Caco-2 (cell line): ENCODE data around the gene EME1. TPM values are rescaled to one million over a fixed set of nuclear protein-coding genes. Genes with fewer than 3 reads are reported as not detected.

Source experiments
- BruUV-seq: library from RNA; stranded (reverse); fragments of 400-500 nt; replicated peaks from 2 replicates; lab custom pipeline; 2021; lab: Mats Ljungman, UMichigan
- CTCF ChIA-PET: fragments of 300-600 bp; sonication (Branson Sonifier 250); formaldehyde crosslinking; loops from one replicate; lab custom pipeline; 2022; ENCODE audit warnings: antibody characterized with exemption; lab: Charles Lee
- POLR2A ChIA-PET: fragments of 300-600 bp; sonication (Branson Sonifier 250); formaldehyde crosslinking; loops from one replicate; lab custom pipeline; 2022; ENCODE audit warnings: antibody characterized with exemption; lab: Charles Lee
- DNase-seq, 2 experiments: peaks; one replicate each; pipeline versions ENCODE4 v3.0.0 to v3.0.0-alpha.2; 2020 to 2022
- H3K27me3 ChIP-seq: replicated peaks from 2 replicates; pipeline ENCODE4 v1.6.0; 2011; ENCODE audit warnings: low read length; ENCODE audit not compliant: control insufficient read depth, insufficient read depth
- H3K36me3 ChIP-seq: 2 replicates; pipeline ENCODE4 v1.5.1; 2011; ENCODE audit warnings: low read length; ENCODE audit not compliant: control insufficient read depth, insufficient read depth
- H3K4me1 ChIP-seq: fragments of 250-450 bp; sonication (Bioruptor Pico); 2 replicates; pipeline ENCODE4 v1.5.1; 2020; ENCODE audit warnings: mild to moderate bottlenecking
- H3K4me3 ChIP-seq: 2 replicates; pipeline ENCODE4 v1.5.1; 2011; ENCODE audit warnings: low read depth, mild to moderate bottlenecking, control low read depth, low read length
- H3K9me3 ChIP-seq: fragments of 250-450 bp; sonication (Bioruptor Pico); 2 replicates; pipeline ENCODE4 v1.5.1; 2020; ENCODE audit warnings: mild to moderate bottlenecking, moderate library complexity
- H3K27ac Mint-ChIP-seq: one replicate; pipeline ENCODE4 v1.8.0; 2022; ENCODE audit warnings: mixed read lengths; ENCODE audit not compliant: unreplicated experiment
- H3K27me3 Mint-ChIP-seq: one replicate; pipeline ENCODE4 v1.8.0; 2022; ENCODE audit warnings: mixed read lengths; ENCODE audit not compliant: insufficient read depth, unreplicated experiment
- H3K36me3 Mint-ChIP-seq: one replicate; pipeline ENCODE4 v1.8.0; 2022; ENCODE audit warnings: mild to moderate bottlenecking, mixed read lengths; ENCODE audit not compliant: insufficient read depth, unreplicated experiment
- H3K4me1 Mint-ChIP-seq: one replicate; pipeline ENCODE4 v1.8.0; 2022; ENCODE audit warnings: low read depth, mixed read lengths; ENCODE audit not compliant: unreplicated experiment
- H3K4me3 Mint-ChIP-seq: one replicate; pipeline ENCODE4 v1.8.0; 2022; ENCODE audit warnings: mild to moderate bottlenecking, moderate library complexity, mixed read lengths; ENCODE audit not compliant: unreplicated experiment
- H3K9me3 Mint-ChIP-seq: one replicate; pipeline ENCODE4 v1.8.0; 2022; ENCODE audit warnings: mixed read lengths; ENCODE audit not compliant: unreplicated experiment
- CTCF ChIP-seq, 2 experiments: fragments of 200-600 bp in 1 of 2; IDR thresholded peaks; 1 replicate in 1 of 2; 2 replicates in 1 of 2; pipeline versions ENCODE4 v1.5.1 to v1.8.0; 2011 to 2022; ENCODE audit warnings: antibody characterized with exemption in 1 of 2, control low read depth in 1 of 2, inconsistent platforms in 1 of 2, low read depth in 1 of 2, low read length in 1 of 2, mild to moderate bottlenecking in 1 of 2, moderate library complexity in 1 of 2; ENCODE audit not compliant: insufficient read depth in 1 of 2, severe bottlenecking in 1 of 2, unreplicated experiment in 1 of 2
- intact Hi-C: fragments of 100-400 bp; cut with micrococcal nuclease; formaldehyde crosslinking; loops from one replicate; pipeline ENCODE4 v1.10.0; 2022; ENCODE audit not compliant: unreplicated experiment
- total RNA-seq: library from RNA; stranded (reverse); gene quantifications from 2 replicates; pipeline ENCODE4 v1.2.3, GENCODE V29; 2022

The EME1 gene
- total RNA-seq, 1 experiment from 2014 or later: 48.5 TPM

- peak in 1 of 2 experiments; percentile 38 for DNase-seq
- POLR2A ChIA-PET: interaction anchor here (1.3 kb wide), 1 partner anchor 10 kb away, joined by 7 read pairs; no protein-coding TSS in a partner anchor
- Histone ChIP-seq H3K4me3 (no peak overlapping the region), H3K27me3 (no peaks in the 10 kb centered on the region), H3K36me3 (no peaks in the 10 kb centered on the region), H3K4me1 (no peaks in the 10 kb centered on the region), H3K9me3 (peaks cover under 1% of the 10 kb centered on the region; the same call in 1 of the 2 replicates)
- H3K4me1 Mint-ChIP-seq: no peaks in the 10 kb centered on the region
- TF ChIP-seq CTCF (IDR thresholded peaks at IDR 0.05; ENCODE audit: insufficient read depth in 1 of 2, low read depth in 1 of 2, low read length in 1 of 2, severe bottlenecking in 1 of 2, unreplicated experiment in 1 of 2): no peak
- H3K36me3 Mint-ChIP-seq: no peaks in the 10 kb centered on the region
- no peak overlapping the region for H3K4me3 Mint-ChIP-seq
- CTCF ChIA-PET: interaction anchor here (0.7 to 3.7 kb wide), 2 partner anchors 10 to 696 kb away, joined by 4 to 28 read pairs; partner anchors contain the start of gene LRRC59
- no peak overlapping the region for H3K27ac Mint-ChIP-seq
- BruUV-seq: no TSS peak
- H3K27me3 Mint-ChIP-seq: no peaks in the 10 kb centered on the region
- intact Hi-C loops: no loop called here
- no peaks in the 10 kb centered on the region for H3K9me3 Mint-ChIP-seq
Measured at GRCh38 chr17:50406578-50406977, 33.5 kb downstream of the EME1 start.

GRCh38 chr17:50407921-50408320, 34.9 kb downstream of the EME1 start:
- no peak for TF ChIP-seq CTCF (IDR thresholded peaks at IDR 0.05; ENCODE audit: insufficient read depth in 1 of 2, low read depth in 1 of 2, low read length in 1 of 2, severe bottlenecking in 1 of 2, unreplicated experiment in 1 of 2)
- ChIA-PET POLR2A (interaction anchor here (0.7 kb wide), 1 partner anchor 23 kb away, joined by 5 read pairs; no protein-coding TSS in a partner anchor), CTCF (interaction anchor here (3.7 kb wide), 1 partner anchor 11 kb away, joined by 28 read pairs; the partner anchor contains the start of gene LRRC59)
- intact Hi-C loops: no loop called here
- Mint-ChIP-seq H3K4me1 (no peaks in the 10 kb centered on the region), H3K27me3 (no peaks in the 10 kb centered on the region), H3K36me3 (no peaks in the 10 kb centered on the region), H3K27ac (no peak overlapping the region), H3K9me3 (no peaks in the 10 kb centered on the region), H3K4me3 (no peak overlapping the region)
- H3K36me3 ChIP-seq: no peaks in the 10 kb centered on the region
- DNase-seq: no peak
- no TSS peak for BruUV-seq
- H3K9me3 ChIP-seq: peaks cover 11% of the 10 kb centered on the region
- H3K27me3 ChIP-seq: no peaks in the 10 kb centered on the region
- H3K4me1 ChIP-seq: no peaks in the 10 kb centered on the region
- no peak overlapping the region for H3K4me3 ChIP-seq

GRCh38 chr17:50412188-50412732, 39.2 kb downstream of the EME1 start:
- ChIA-PET CTCF (interaction anchor here (0.6 kb wide), 1 partner anchor 67 kb away, joined by 3 read pairs; no protein-coding TSS in a partner anchor), POLR2A (no interaction called here)

More at GRCh38 chr17:50412188-50412732, 39.2 kb downstream of the EME1 start:
- H3K4me1 Mint-ChIP-seq: no peaks in the 10 kb centered on the region
- Histone ChIP-seq H3K4me3 (no peak overlapping the region), H3K27me3 (no peaks in the 10 kb centered on the region), H3K4me1 (no peaks in the 10 kb centered on the region), H3K9me3 (peaks cover 11% of the 10 kb centered on the region), H3K36me3 (no peaks in the 10 kb centered on the region)
- H3K27me3 Mint-ChIP-seq: no peaks in the 10 kb centered on the region
- BruUV-seq: no TSS peak
- H3K27ac Mint-ChIP-seq: no peak overlapping the region
- no peak for DNase-seq
- H3K4me3 Mint-ChIP-seq: no peak overlapping the region
- H3K9me3 Mint-ChIP-seq: no peaks in the 10 kb centered on the region
- TF ChIP-seq CTCF (IDR thresholded peaks at IDR 0.05; ENCODE audit: insufficient read depth in 1 of 2, low read depth in 1 of 2, low read length in 1 of 2, severe bottlenecking in 1 of 2, unreplicated experiment in 1 of 2): no peak
- no peaks in the 10 kb centered on the region for H3K36me3 Mint-ChIP-seq
- intact Hi-C loops: no loop called here
